ENCODE data around the gene AP1AR.

- TF ChIP-seq CTCF (IDR thresholded peaks at IDR 0.05) (no peak), POLR2AphosphoS5 (IDR thresholded peaks at IDR 0.05) (no peak)
Measured at GRCh38 chr4:112252234-112252633, 20.6 kb downstream of the AP1AR start.

Measured in gastroesophageal sphincter (tissue), 3 donors.